AG08396 (cell line): ENCODE results near the gene DIAPH1.
A peak's percentile ranks its signal among the peaks of the same experiment; 100 is the strongest.

Experiments used
- DNase-seq: peaks from one replicate; pipeline ENCODE4 v3.0.0; 2012; ENCODE audit warnings: low spot score, mixed read lengths

Gene DIAPH1

DNA sequence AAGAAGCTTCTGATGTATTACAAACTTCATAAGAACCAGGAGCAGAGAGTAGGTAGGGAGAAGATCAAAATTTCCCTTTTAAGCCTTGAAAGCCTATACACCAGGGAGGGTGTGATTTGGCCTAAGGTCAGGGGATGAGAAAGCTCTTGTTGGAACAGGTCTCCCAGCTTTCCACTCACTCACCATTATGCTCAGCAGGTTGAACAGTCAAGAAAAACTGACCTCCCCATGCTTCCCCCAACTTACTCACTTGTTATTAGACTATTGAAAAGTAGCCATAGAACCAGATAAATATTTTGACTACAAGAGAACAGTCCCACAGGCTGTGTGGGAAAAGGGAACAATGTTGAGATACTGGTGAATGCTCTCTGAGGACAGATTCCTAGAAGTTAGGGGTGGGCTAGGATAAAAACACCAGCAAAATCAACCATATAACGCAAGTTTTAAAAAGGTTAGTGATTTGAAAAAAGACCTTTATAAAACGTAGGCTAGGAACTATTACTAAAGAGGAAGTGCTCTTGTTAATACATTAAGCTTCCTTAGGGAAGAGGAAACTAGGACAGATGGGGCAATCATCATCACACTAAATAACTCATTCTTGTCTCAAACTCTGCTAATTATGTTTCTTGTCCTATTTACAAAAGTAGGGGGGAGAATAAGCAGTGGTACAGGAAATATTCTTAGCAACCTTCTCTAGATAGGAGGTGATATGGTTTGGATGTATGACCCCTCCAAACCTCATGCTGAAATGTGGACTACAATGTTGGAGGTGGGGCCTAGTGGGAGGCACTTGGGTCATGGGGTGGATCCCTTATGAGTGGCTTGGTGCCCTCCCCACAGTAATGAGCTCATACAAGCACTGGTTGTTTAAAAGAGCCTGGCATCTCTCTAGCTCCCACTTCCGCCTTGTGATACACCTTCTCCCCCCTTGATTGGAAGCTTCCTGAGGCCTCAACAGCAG lies 98.9 kb downstream of the DIAPH1 start:
- no peak for DNase-seq

GRCh38 chr5:141518618-141519015 lies 100.2 kb downstream of the DIAPH1 start:
- DNase-seq, result no peak

GRCh38 chr5:141517880-141518617 lies 100.8 kb downstream of the DIAPH1 start:
- peak; percentile 35 for DNase-seq

DNA sequence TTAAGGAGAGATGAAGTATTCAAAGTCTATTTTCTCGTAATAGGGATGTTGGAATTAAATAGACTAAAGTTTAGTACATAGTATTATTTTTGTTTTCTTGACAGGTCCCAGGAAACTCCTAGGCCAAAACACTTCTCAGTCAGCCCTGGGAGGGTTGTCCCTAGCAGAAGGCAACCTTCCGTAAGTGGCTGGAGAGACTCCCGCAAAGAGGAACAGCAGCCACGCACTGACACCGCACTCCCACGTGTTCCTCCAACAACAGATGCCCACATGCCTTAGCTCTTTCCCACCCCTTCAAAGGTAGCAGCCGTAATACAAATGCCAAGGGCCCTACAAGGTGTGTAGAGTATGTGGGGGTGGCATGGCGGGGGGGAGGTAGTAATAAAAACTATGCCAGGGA lies 101.5 kb downstream of the DIAPH1 start:
- no peak for DNase-seq

DNA sequence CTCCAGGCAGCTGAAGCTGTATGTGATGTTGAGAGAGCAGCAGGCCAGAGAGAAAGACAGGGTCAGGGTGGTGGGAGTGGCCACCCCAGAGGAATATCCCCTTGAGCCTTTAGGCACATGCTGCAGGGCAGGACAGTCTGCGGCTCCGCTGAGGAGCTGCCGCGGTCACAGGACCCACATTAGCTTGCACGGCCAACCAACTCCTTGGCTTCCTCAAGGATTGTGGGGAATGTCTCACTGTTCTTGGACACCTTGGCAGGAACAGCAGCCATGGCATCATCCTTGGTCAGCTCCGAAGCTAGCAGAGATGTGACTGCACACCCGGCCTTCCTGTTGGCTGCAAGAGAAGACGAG lies 102.2 kb downstream of the DIAPH1 start:
- peak; percentile 38 for DNase-seq

GRCh38 chr5:141515946-141516671 lies 102.7 kb downstream of the DIAPH1 start:
- no peak for DNase-seq

DNA sequence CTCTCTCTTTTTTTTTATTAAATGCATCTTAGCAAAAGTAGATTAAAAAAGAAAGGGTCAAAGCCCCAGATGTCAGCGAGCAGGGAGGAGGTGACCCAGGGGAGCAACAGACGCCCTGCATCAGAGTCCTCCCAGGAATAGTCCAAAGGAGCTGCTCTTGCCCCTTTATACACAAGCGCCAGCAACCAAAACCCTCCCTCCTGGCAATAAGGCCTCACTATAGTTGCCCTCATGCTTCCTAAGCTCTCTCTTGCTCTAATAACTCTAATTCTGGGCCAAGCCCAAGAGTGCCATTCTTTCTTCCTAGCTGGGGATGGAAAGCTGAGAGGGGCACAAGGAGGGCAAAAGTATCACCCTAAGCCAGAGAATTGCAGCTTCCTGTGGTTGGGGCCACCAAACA lies 103.7 kb downstream of the DIAPH1 start:
- DNase-seq, result no peak

DNA sequence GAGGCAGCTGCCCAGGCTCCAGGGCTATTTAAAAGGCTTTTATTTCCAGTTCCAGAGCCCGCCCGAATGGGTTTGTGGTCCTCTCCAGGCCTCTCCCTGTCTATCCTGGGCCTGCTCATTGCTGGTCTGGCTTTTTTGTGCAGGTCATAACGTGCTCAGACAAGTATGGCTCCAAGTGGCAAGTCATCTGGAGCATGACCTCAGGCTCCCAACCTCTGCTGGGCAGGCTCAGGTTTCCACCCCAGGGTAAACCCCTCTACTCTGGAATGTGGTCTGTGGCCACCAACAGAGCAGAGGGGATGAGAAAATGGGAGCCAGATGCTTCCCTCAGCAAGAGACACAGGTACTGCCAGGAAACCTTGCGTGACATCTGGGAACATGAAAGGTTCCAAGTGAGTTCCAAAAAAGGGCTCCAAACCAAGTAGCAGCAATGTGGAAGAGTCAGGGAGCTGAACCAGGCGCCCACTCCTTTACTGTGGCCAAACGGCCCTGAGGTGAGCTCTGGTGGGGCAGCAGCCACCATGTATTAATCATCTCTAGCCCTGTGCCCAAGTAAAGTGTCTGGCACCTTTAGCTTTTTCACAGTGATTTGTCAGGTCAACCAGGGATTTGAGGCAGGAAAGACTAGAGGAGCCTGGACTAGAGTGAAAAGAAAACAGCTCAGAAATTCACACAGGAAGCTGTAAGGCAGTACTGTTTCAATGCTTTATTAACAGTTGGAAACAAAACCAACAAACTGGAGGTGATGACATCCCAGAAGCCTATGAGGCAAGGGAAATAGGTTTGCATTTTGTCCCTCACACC lies 104.3 kb downstream of the DIAPH1 start:
- no peak for DNase-seq

DNA sequence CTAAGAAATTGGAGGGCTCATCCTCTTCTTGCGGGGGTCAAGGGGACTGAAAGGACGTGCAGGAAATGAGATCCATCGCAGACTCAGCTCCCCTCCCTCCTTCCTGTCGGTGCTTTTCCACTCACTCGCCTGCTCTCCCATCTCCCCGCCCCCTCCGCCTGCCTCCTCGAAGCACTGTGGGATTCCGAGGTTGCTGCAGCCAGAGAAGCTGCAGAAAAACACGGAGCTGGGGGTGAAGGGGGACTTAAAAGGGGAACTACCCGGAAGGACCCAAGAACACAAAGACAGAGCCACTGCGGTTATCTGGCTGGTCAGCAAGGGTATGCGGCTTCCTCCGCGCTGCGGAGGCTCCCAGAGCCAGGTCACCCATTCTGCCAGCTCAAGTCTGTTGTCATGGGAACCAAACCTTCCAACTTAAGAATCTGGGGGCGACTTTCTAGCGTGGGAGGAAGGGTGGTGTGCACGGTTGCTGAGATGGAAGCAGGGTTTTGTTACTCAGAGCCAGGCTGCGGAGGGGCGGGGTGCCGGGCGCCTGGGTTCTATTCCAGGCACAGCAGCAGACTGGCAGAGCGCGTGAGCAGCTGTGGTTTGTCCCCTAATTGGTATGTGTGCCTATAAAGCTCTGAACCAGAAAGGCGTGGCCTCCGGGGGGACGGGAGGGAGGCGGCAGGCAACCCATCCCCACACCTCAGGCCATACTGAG lies 105.0 kb downstream of the DIAPH1 start:
- DNase-seq, result peak; percentile 68

DNA sequence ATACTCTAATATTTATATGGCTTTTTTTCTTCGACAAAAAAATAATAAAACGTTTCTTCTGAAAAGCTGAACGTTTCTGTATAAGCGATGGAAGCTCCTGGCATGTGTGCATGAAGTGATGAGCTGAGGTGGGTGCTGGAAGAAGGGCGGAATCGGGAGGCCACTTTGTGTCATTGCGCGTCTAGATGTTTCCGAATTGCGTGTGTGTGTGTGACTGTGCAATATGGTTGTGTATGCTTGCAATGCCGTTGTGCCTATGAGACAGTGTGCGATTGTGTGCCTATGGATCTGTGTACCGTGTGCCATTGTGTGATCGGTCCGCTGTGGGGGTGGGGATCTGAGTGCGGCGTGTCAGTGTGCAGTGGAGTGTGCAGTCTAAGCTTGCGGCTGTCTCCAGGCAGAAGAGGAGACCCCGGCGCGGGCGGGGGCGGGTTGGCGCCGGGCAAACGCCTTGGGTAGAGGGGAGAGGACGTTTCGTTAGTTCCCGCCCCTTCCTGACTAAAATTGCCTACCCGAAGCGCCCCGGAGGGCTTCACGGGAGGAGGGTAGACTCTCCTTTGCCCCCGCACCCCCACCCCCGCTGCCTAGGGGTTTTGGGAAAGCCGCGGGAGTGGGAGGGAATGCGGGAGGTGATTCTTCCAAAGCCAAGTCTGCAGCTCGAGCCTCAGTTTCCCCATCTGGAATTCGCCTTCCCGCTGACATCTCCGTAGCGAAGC lies 105.7 kb downstream of the DIAPH1 start:
- no peak for DNase-seq

GRCh38 chr5:141512390-141512910 lies 106.3 kb downstream of the DIAPH1 start:
- DNase-seq, result peak; percentile 55

- DNase-seq, result no peak
Measured at GRCh38 chr5:141511771-141512325, 107.0 kb downstream of the DIAPH1 start.

GRCh38 chr5:141510850-141511601 lies 107.8 kb downstream of the DIAPH1 start:
- no peak for DNase-seq

- DNase-seq, result no peak
Measured at GRCh38 chr5:141510160-141510559, 108.6 kb downstream of the DIAPH1 start.

GRCh38 chr5:141508798-141509611 lies 109.8 kb downstream of the DIAPH1 start:
- peak; percentile 90 for DNase-seq

DNA sequence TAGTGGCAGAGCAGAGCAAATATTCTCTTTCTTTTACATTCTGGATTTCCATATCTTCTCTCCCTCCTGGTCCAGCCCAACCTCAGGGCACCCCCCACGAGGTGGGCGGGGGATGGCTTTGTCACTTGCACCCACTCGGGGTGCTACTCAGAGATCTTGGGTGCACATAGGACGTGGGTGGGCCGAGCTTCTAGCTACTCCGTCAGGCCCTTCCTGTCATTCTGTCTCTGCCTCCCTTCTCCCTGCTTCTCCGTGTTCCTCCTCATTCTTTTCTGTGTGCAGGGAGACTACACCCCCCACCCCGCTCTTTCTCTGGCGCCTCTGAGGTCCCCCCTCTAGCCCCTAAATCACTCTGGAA lies 110.4 kb downstream of the DIAPH1 start:
- no peak for DNase-seq

GRCh38 chr5:141507387-141508091 lies 111.3 kb downstream of the DIAPH1 start:
- peak; percentile 83 for DNase-seq
